ENCODE data around the gene PACRG. TPM values are rescaled to one million over a fixed set of nuclear protein-coding genes. Genes with fewer than 3 reads are reported as not detected.

PACRG gene
- total RNA-seq, 2 experiments from 2014 or later, result not detected

GRCh38 chr6:162697872-162698403, 29.8 kb upstream of the PACRG start:
- no peak overlapping the region for H2AFZ ChIP-seq (ENCODE audit: low read length)
- no peaks in the 10 kb centered on the region for H3K36me3 ChIP-seq (ENCODE audit: insufficient read depth, low read length)
- POLR2A ChIA-PET, result no interaction called here
- no peaks in the 10 kb centered on the region for H3K9me3 ChIP-seq (ENCODE audit: low read length)
- H3K4me3 ChIP-seq (ENCODE audit: low read depth, low read length, poor library complexity, severe bottlenecking), result no peak overlapping the region
- DNase-seq (ENCODE audit: low spot score), result no peak
- no peaks in the 10 kb centered on the region for H4K20me1 ChIP-seq (ENCODE audit: insufficient read depth, low read length)
- H3K79me2 ChIP-seq (ENCODE audit: insufficient read depth, low read depth, low read length), result no peaks in the 10 kb centered on the region
- BruUV-seq (replicated peaks), result no TSS peak
- intact Hi-C loops (cut with micrococcal nuclease; ENCODE audit: unreplicated experiment), result no loop called here
- no peak for TF ChIP-seq EZH2phosphoT487 (IDR thresholded peaks at IDR 0.05; ENCODE audit: borderline replicate concordance, low read depth, low read length)
- TF ChIP-seq CTCF (conservative IDR thresholded peaks at IDR 0.05; ENCODE audit: low read length), result no peak
- H3K9me2 ChIP-seq (ENCODE audit: insufficient read depth, low read length), result no peaks in the 10 kb centered on the region
- H3K4me2 ChIP-seq (ENCODE audit: low read length), result no peak overlapping the region
- H3K4me1 ChIP-seq (ENCODE audit: insufficient read depth, low read length, poor library complexity, severe bottlenecking), result no peaks in the 10 kb centered on the region
- CTCF ChIA-PET (ENCODE audit: unreplicated experiment), result no interaction called here
- no peak overlapping the region for H3K27ac ChIP-seq (ENCODE audit: low read depth, low read length, poor library complexity, severe bottlenecking)

GRCh38 chr6:162698440-162698839, 29.3 kb upstream of the PACRG start:
- Histone ChIP-seq H3K36me3 (ENCODE audit: insufficient read depth, low read length) (no peaks in the 10 kb centered on the region), H3K4me2 (ENCODE audit: low read length) (no peak overlapping the region), H3K4me1 (ENCODE audit: insufficient read depth, low read length, poor library complexity, severe bottlenecking) (no peaks in the 10 kb centered on the region), H3K9me3 (ENCODE audit: low read length) (no peaks in the 10 kb centered on the region), H3K27ac (ENCODE audit: low read depth, low read length, poor library complexity, severe bottlenecking) (no peak overlapping the region), H4K20me1 (ENCODE audit: insufficient read depth, low read length) (no peaks in the 10 kb centered on the region), H3K79me2 (ENCODE audit: insufficient read depth, low read depth, low read length) (no peaks in the 10 kb centered on the region), H3K4me3 (ENCODE audit: low read depth, low read length, poor library complexity, severe bottlenecking) (no peak overlapping the region), H3K9me2 (ENCODE audit: insufficient read depth, low read length) (no peaks in the 10 kb centered on the region), H2AFZ (ENCODE audit: low read length) (no peak overlapping the region)
- BruUV-seq (replicated peaks), result no TSS peak
- CTCF ChIA-PET (ENCODE audit: unreplicated experiment), result no interaction called here
- TF ChIP-seq EZH2phosphoT487 (IDR thresholded peaks at IDR 0.05; ENCODE audit: borderline replicate concordance, low read depth, low read length), result no peak
- no peak for TF ChIP-seq CTCF (conservative IDR thresholded peaks at IDR 0.05; ENCODE audit: low read length)
- POLR2A ChIA-PET, result no interaction called here
- intact Hi-C loops (cut with micrococcal nuclease; ENCODE audit: unreplicated experiment), result no loop called here
- no peak for DNase-seq (ENCODE audit: low spot score)

GRCh38 chr6:162699961-162700360, 27.8 kb upstream of the PACRG start:
- Histone ChIP-seq H3K4me3 (ENCODE audit: low read depth, low read length, poor library complexity, severe bottlenecking) (no peak overlapping the region), H3K9me3 (ENCODE audit: low read length) (no peaks in the 10 kb centered on the region), H4K20me1 (ENCODE audit: insufficient read depth, low read length) (no peaks in the 10 kb centered on the region), H3K4me1 (ENCODE audit: insufficient read depth, low read length, poor library complexity, severe bottlenecking) (no peaks in the 10 kb centered on the region), H3K79me2 (ENCODE audit: insufficient read depth, low read depth, low read length) (no peaks in the 10 kb centered on the region), H3K4me2 (ENCODE audit: low read length) (no peak overlapping the region), H2AFZ (ENCODE audit: low read length) (no peak overlapping the region), H3K27ac (ENCODE audit: low read depth, low read length, poor library complexity, severe bottlenecking) (no peak overlapping the region), H3K36me3 (ENCODE audit: insufficient read depth, low read length) (no peaks in the 10 kb centered on the region), H3K9me2 (ENCODE audit: insufficient read depth, low read length) (no peaks in the 10 kb centered on the region)
- no TSS peak for BruUV-seq (replicated peaks)
- DNase-seq (ENCODE audit: low spot score), result no peak
- intact Hi-C loops (cut with micrococcal nuclease; ENCODE audit: unreplicated experiment), result no loop called here
- CTCF ChIA-PET (ENCODE audit: unreplicated experiment), result no interaction called here
- POLR2A ChIA-PET, result interaction anchor here (0.7 to 1.1 kb wide), 2 partner anchors 16 to 31 kb away, joined by 3 to 4 read pairs; no protein-coding TSS in a partner anchor
- TF ChIP-seq EZH2phosphoT487 (IDR thresholded peaks at IDR 0.05; ENCODE audit: borderline replicate concordance, low read depth, low read length) (no peak), CTCF (conservative IDR thresholded peaks at IDR 0.05; ENCODE audit: low read length) (no peak)

Data from OCI-LY7 (cell line).